ENCODE results near the gene NYNRIN.

DNA sequence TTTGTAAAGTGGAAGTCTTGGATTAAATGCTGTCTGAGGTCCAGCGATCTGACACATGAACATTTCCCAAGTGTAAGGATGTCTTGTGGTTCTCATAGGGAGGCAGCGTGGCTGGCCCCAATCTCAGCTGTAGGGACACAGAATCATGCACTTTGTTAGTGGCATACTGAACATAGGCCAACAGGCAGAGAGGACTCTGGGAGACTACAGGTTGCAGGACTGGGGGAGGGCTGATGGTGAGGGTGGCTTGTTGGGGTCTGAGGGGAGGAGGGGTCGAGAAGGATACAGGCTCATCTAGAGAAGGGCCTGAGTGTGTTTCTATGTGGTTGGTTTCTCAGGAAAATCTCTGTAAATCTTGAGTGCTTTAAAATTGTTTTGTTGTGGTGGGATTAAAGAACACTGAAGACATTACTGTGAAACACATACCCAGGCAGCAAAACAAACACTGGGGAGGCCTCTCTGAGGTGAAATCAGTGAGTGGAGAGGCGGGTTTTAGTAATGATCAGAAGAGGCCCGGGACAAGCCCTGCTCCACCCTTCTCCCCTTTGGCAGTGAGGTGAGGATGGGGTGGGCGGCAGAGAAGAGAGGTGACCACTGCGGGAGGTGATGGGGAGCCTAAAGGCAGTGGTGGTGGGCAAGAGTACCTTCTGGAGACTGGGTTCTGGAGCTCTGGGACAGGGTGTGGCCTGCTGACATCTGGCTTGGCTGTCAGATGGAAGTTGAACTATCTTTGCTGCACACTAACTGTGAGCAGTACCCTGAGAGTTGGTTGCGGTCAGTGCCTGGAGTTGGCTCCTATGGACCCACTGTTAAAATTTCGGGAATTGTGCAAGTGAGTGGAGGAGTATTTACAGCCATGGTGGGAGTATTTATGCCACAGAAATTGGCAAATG is 3.3 kb downstream of the NYNRIN start:
- TF ChIP-seq, protein P1, sequence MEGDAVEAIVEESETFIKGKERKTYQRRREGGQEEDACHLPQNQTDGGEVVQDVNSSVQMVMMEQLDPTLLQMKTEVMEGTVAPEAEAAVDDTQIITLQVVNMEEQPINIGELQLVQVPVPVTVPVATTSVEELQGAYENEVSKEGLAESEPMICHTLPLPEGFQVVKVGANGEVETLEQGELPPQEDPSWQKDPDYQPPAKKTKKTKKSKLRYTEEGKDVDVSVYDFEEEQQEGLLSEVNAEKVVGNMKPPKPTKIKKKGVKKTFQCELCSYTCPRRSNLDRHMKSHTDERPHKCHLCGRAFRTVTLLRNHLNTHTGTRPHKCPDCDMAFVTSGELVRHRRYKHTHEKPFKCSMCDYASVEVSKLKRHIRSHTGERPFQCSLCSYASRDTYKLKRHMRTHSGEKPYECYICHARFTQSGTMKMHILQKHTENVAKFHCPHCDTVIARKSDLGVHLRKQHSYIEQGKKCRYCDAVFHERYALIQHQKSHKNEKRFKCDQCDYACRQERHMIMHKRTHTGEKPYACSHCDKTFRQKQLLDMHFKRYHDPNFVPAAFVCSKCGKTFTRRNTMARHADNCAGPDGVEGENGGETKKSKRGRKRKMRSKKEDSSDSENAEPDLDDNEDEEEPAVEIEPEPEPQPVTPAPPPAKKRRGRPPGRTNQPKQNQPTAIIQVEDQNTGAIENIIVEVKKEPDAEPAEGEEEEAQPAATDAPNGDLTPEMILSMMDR (IDR thresholded peaks at IDR 0.05): no peak
- no peak for TF ChIP-seq POLR2A (IDR thresholded peaks at IDR 0.05)
